AG04449 (cell line): ENCODE results near the gene ANO3.

ENCODE experiments used
- CTCF ChIA-PET: fragments of 350-600 bp; formaldehyde crosslinking; extraction: SDS; loops from one replicate; lab custom pipeline; 2021; ENCODE audit warnings: antibody characterized with exemption; lab: Yijun Ruan, JAX
- POLR2A ChIA-PET: fragments of 400-600, 350-600 bp; formaldehyde crosslinking; extraction: SDS; loops from one replicate; lab custom pipeline; 2020; ENCODE audit warnings: antibody characterized with exemption, inconsistent platforms; lab: Yijun Ruan, JAX
- DNase-seq: peaks from one replicate; pipeline ENCODE4 v3.0.0-alpha.2; 2010; ENCODE audit warnings: low read depth, low spot score
- H3K4me3 ChIP-seq: 2 replicates; pipeline ENCODE4 v1.5.1; 2011; ENCODE audit warnings: low read depth, mild to moderate bottlenecking, control low read depth, low read length
- TF ChIP-seq, protein P1 (sequence below): IDR thresholded peaks from one replicate; pipeline ENCODE4 v1.5.1; 2011; ENCODE audit warnings: mild to moderate bottlenecking, moderate library complexity, low read length, control low read depth, inconsistent platforms; ENCODE audit not compliant: insufficient read depth; ENCODE audit errors: missing control alignments

The ANO3 gene

DNA sequence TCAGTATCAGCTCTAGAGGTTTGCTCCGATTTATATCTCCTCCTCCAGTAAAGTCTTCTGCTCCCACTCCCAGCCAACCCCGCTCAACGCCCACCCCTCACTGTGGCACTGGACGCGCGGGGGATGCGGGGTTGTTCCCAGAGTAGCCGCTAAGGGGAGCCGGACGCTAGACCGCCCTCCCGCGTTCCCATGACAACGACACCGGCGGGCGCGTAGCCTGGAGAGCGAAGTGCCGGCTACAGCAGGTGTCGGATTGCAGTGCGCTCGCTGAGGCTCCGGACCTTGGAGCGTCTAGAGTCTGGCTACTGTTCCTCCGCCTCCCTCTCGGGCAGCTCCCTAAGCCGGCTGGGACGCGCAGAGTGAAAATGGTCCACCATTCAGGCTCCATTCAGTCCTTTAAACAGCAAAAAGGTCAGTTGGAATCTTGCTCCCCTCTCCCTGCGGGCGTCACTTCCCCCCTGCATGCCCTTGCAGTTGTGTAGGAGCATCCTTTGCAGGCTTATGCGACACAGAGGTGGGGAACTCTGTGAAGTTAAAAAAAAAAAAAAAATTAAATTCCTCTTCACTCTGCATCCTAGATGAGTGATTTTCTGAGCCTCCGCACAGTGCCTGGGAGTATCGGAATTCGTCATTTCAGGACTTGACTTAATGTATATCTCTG, at the start of gene ANO3:
Gene ANO3 (plus strand): TSS at position 220 of the 661 bp plus-strand sequence. CDS start 146 bp downstream, at position 366.
- H3K4me3 ChIP-seq = peak within 1 kb of the TSS; percentile 44
- TF ChIP-seq, protein P1, sequence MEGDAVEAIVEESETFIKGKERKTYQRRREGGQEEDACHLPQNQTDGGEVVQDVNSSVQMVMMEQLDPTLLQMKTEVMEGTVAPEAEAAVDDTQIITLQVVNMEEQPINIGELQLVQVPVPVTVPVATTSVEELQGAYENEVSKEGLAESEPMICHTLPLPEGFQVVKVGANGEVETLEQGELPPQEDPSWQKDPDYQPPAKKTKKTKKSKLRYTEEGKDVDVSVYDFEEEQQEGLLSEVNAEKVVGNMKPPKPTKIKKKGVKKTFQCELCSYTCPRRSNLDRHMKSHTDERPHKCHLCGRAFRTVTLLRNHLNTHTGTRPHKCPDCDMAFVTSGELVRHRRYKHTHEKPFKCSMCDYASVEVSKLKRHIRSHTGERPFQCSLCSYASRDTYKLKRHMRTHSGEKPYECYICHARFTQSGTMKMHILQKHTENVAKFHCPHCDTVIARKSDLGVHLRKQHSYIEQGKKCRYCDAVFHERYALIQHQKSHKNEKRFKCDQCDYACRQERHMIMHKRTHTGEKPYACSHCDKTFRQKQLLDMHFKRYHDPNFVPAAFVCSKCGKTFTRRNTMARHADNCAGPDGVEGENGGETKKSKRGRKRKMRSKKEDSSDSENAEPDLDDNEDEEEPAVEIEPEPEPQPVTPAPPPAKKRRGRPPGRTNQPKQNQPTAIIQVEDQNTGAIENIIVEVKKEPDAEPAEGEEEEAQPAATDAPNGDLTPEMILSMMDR = peak; percentile 85
- ChIA-PET POLR2A (no interaction called here), CTCF (interaction anchor here (0.7 to 1.6 kb wide), 7 partner anchors 10 to 319 kb away, joined by 3 to 5 read pairs (median 3); no protein-coding TSS in a partner anchor)
- DNase-seq = peak; percentile 17

DNA sequence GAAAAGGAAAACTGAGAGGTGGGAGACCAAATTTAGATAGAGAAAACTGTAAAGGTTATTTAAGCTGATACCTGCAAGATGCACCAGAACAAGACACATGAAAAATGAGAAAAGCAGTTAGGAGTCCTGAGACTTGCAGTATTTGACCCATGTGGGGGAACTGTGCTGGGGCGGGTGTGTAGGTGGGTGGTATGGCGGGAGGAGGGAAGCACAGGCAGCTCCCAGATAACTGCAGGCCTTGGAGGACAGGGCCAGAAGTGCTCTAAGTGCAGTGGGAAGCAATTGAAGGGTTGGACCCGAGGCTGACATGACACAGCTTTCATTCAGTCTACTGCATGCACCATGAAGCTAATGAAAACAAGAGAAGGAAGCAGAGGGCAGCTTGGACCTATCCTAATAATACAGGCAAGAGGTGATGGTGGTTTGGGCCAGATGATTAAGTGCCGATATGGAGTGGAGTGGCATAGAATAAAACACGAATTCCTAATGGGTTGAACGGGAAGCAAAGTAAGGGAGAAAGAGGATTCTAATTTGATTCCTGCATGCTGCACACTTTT, 48.0 kb upstream of the ANO3 start:
- DNase-seq = no peak
- H3K4me3 ChIP-seq = no peak overlapping the region
- TF ChIP-seq, protein P1 = no peak
- ChIA-PET POLR2A (no interaction called here), CTCF (interaction anchor here (0.7 to 3.8 kb wide), 38 partner anchors 9 to 1213 kb away, joined by 3 to 23 read pairs (median 4); no protein-coding TSS in a partner anchor)

DNA sequence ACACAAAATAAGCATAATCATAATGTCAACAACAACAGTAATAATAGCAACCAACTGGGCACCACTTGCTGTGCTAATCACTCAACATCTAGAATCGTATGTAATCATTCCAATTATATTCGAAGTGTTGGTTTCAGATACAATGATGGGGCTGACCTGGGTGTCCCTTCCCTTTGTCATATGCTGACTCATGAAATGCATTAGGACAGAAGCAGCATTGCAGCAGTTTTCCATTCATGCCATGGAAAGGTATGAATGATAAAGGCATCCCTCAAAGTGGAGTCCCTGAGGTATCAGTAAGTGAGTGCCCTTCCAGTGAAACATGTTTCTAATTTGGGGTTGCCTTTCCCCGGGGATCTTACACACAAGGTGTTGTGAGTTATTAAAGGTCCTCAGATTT, 46.3 kb upstream of the ANO3 start:
- ChIA-PET POLR2A (no interaction called here), CTCF (interaction anchor here (0.7 to 2.2 kb wide), 5 partner anchors 10 to 1253 kb away, joined by 3 to 10 read pairs (median 5); no protein-coding TSS in a partner anchor)
- DNase-seq = no peak
- H3K4me3 ChIP-seq = no peak overlapping the region
- TF ChIP-seq, protein P1 = no peak

DNA sequence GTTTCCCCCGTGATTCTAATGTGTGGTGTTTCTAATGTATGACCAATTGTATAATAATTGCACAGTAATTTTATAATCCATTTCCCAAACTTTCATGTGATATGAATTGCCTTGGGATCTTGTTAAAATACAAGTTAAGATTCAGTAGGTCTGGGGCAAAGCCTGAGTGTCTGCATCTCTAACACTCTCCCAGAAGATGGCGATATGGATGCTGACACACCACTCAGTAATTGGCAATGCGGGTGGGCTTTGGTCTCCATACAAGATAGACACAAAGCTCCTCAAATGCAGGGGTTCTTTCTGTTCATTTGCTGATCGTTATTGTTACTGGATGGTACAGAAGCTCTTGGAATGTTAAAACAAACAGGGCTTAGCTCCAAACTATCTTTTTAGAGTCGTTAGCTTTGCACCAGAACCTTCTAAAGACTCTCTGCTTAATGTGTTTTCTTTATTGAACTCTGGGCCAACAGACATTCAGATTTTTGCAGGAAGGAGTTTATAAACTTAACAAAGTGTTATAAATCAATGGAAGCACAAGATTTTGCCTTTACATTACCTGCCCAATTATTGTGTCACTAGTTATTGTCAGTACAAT, 45.4 kb upstream of the ANO3 start:
- no peak overlapping the region for H3K4me3 ChIP-seq
- TF ChIP-seq, protein P1 = peak; percentile 50
- ChIA-PET CTCF (interaction anchor here (0.7 to 2.2 kb wide), 15 partner anchors 9 to 1199 kb away, joined by 3 to 11 read pairs (median 4); no protein-coding TSS in a partner anchor), POLR2A (no interaction called here)
- DNase-seq = no peak

DNA sequence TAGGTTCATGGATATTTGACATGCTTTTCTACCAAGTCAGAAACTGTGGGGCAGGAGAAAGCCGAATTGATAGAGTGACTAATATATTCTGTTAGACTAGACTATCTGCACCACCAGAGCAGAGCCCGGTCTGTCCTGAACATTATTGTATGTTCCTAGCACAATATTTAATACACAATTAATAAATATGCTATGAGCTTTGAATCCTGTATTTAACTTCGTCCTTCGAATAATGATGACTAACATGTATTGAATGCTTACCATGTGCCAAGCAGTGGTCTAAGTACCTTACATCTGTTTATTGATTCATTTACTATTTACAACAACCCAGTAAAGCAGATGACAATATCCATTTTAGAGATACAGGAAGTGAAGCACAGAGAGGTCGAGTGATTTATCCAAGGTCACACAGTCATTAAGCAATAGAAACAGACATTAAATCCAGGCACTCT, 44.8 kb upstream of the ANO3 start:
- ChIA-PET CTCF (interaction anchor here (0.7 to 2.2 kb wide), 15 partner anchors 8 to 1199 kb away, joined by 3 to 11 read pairs (median 4); no protein-coding TSS in a partner anchor), POLR2A (no interaction called here)
- DNase-seq = no peak
- TF ChIP-seq, protein P1 = no peak
- H3K4me3 ChIP-seq = no peak overlapping the region
